ENCODE data around the gene HBD.

The HBD gene

DNA sequence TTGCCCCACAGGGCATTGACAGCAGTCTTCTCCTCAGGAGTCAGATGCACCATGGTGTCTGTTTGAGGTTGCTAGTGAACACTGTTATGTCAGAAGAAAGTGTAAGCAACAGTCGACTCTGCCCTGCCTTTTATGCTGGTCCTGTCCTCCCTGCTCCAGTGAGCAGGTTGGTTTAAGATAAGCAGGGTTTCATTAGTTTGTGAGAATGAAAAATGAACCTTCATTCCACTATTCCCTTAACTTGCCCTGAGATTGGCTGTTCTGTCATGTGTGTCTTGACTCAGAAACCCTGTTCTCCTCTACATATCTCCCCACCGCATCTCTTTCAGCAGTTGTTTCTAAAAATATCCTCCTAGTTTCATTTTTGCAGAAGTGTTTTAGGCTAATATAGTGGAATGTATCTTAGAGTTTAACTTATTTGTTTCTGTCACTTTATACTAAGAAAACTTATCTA is at the start of gene HBD:
Gene HBD (minus strand): TSS at position 103 of the 454 bp plus-strand sequence. CDS start 50 bp downstream, at position 53.
- H3K27ac ChIP-seq (ENCODE audit: low read length), result no peak within 1 kb of the TSS
- H3K9ac ChIP-seq (ENCODE audit: low read depth, low read length), result no peak within 1 kb of the TSS
- no peaks in the 10 kb centered on the region for H3K36me3 ChIP-seq (ENCODE audit: insufficient read depth, low read depth, low read length)
- H3K4me3 ChIP-seq (ENCODE audit: low read length), result no peak within 1 kb of the TSS
- H3K9me3 ChIP-seq (ENCODE audit: insufficient read depth, low read depth, low read length), result no peaks in the 10 kb centered on the region
- H3K4me1 ChIP-seq (ENCODE audit: insufficient read depth, low read length), result no peaks in the 10 kb centered on the region
- no peaks in the 10 kb centered on the region for H3K27me3 ChIP-seq (ENCODE audit: insufficient read depth, low read length)

DNA sequence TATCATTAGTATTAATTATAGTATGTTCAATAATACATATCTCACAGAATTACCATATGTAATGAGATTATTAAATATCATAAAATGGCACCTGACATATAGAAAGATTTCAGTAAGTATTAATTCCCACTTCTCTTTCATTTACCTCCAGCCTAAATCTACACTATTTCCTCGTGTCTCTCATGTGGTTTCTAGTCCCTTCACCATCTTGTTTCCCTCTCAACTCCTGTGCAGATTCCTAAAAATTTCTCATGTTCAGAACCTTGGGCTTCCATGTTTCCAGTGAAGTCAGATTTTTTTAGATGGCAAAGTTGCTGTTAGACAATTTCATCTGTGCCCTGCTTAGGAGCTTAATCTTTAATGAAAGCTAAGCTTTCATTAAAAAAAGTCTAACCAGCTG is 49.6 kb upstream of the HBD start:
- Histone ChIP-seq H3K27ac (ENCODE audit: low read length) (no peak overlapping the region), H3K27me3 (ENCODE audit: insufficient read depth, low read length) (no peaks in the 10 kb centered on the region), H3K36me3 (ENCODE audit: insufficient read depth, low read depth, low read length) (no peaks in the 10 kb centered on the region), H3K4me1 (ENCODE audit: insufficient read depth, low read length) (no peaks in the 10 kb centered on the region; the same call in 1 of the 2 replicates), H3K4me3 (ENCODE audit: low read length) (no peak overlapping the region), H3K9me3 (ENCODE audit: insufficient read depth, low read depth, low read length) (no peaks in the 10 kb centered on the region), H3K9ac (ENCODE audit: low read depth, low read length) (no peak overlapping the region)

GRCh38 chr11:5283086-5283485 is 48.8 kb upstream of the HBD start:
- Histone ChIP-seq H3K27me3 (ENCODE audit: insufficient read depth, low read length) (no peaks in the 10 kb centered on the region), H3K27ac (ENCODE audit: low read length) (no peak overlapping the region), H3K9me3 (ENCODE audit: insufficient read depth, low read depth, low read length) (no peaks in the 10 kb centered on the region), H3K4me3 (ENCODE audit: low read length) (no peak overlapping the region), H3K36me3 (ENCODE audit: insufficient read depth, low read depth, low read length) (no peaks in the 10 kb centered on the region), H3K9ac (ENCODE audit: low read depth, low read length) (no peak overlapping the region), H3K4me1 (ENCODE audit: insufficient read depth, low read length) (no peaks in the 10 kb centered on the region; the same call in 1 of the 2 replicates)

- no peak overlapping the region for H3K4me3 ChIP-seq (ENCODE audit: low read length)
- H3K27me3 ChIP-seq (ENCODE audit: insufficient read depth, low read length), result no peaks in the 10 kb centered on the region
- no peak overlapping the region for H3K27ac ChIP-seq (ENCODE audit: low read length)
- no peak overlapping the region for H3K9ac ChIP-seq (ENCODE audit: low read depth, low read length)
- no peaks in the 10 kb centered on the region for H3K9me3 ChIP-seq (ENCODE audit: insufficient read depth, low read depth, low read length)
- H3K4me1 ChIP-seq (ENCODE audit: insufficient read depth, low read length), result no peaks in the 10 kb centered on the region; the same call in 1 of the 2 replicates
- H3K36me3 ChIP-seq (ENCODE audit: insufficient read depth, low read depth, low read length), result no peaks in the 10 kb centered on the region
These were observed 48.3 kb upstream of the HBD start for GRCh38 chr11:5282628-5283027.

GRCh38 chr11:5281596-5281995 is 47.3 kb upstream of the HBD start:
- Histone ChIP-seq H3K9me3 (ENCODE audit: insufficient read depth, low read depth, low read length) (no peaks in the 10 kb centered on the region), H3K27ac (ENCODE audit: low read length) (no peak overlapping the region), H3K4me3 (ENCODE audit: low read length) (no peak overlapping the region), H3K9ac (ENCODE audit: low read depth, low read length) (no peak overlapping the region), H3K4me1 (ENCODE audit: insufficient read depth, low read length) (no peaks in the 10 kb centered on the region; the same call in 1 of the 2 replicates), H3K27me3 (ENCODE audit: insufficient read depth, low read length) (no peaks in the 10 kb centered on the region), H3K36me3 (ENCODE audit: insufficient read depth, low read depth, low read length) (no peaks in the 10 kb centered on the region)

DNA sequence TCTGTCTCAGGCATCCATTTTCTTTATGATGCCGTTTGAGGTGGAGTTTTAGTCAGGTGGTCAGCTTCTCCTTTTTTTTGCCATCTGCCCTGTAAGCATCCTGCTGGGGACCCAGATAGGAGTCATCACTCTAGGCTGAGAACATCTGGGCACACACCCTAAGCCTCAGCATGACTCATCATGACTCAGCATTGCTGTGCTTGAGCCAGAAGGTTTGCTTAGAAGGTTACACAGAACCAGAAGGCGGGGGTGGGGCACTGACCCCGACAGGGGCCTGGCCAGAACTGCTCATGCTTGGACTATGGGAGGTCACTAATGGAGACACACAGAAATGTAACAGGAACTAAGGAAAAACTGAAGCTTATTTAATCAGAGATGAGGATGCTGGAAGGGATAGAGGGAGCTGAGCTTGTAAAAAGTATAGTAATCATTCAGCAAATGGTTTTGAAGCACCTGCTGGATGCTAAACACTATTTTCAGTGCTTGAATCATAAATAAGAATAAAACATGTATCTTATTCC is 46.4 kb upstream of the HBD start:
- Histone ChIP-seq H3K9me3 (ENCODE audit: insufficient read depth, low read depth, low read length) (no peaks in the 10 kb centered on the region), H3K27me3 (ENCODE audit: insufficient read depth, low read length) (no peaks in the 10 kb centered on the region), H3K9ac (ENCODE audit: low read depth, low read length) (no peak overlapping the region), H3K27ac (ENCODE audit: low read length) (no peak overlapping the region), H3K36me3 (ENCODE audit: insufficient read depth, low read depth, low read length) (no peaks in the 10 kb centered on the region), H3K4me1 (ENCODE audit: insufficient read depth, low read length) (no peaks in the 10 kb centered on the region; the same call in 1 of the 2 replicates), H3K4me3 (ENCODE audit: low read length) (no peak overlapping the region)

GRCh38 chr11:5279471-5280090 is 45.3 kb upstream of the HBD start:
- H3K27ac ChIP-seq (ENCODE audit: low read length), result no peak overlapping the region
- H3K4me3 ChIP-seq (ENCODE audit: low read length), result no peak overlapping the region
- H3K9ac ChIP-seq (ENCODE audit: low read depth, low read length), result no peak overlapping the region
- no peaks in the 10 kb centered on the region for H3K9me3 ChIP-seq (ENCODE audit: insufficient read depth, low read depth, low read length)
- H3K27me3 ChIP-seq (ENCODE audit: insufficient read depth, low read length), result no peaks in the 10 kb centered on the region
- H3K36me3 ChIP-seq (ENCODE audit: insufficient read depth, low read depth, low read length), result no peaks in the 10 kb centered on the region
- H3K4me1 ChIP-seq (ENCODE audit: insufficient read depth, low read length), result no peaks in the 10 kb centered on the region; the same call in 1 of the 2 replicates

- no peak overlapping the region for H3K9ac ChIP-seq (ENCODE audit: low read depth, low read length)
- no peaks in the 10 kb centered on the region; the same call in 1 of the 2 replicates for H3K4me1 ChIP-seq (ENCODE audit: insufficient read depth, low read length)
- no peaks in the 10 kb centered on the region for H3K9me3 ChIP-seq (ENCODE audit: insufficient read depth, low read depth, low read length)
- no peak overlapping the region for H3K4me3 ChIP-seq (ENCODE audit: low read length)
- no peaks in the 10 kb centered on the region for H3K36me3 ChIP-seq (ENCODE audit: insufficient read depth, low read depth, low read length)
- H3K27ac ChIP-seq (ENCODE audit: low read length), result no peak overlapping the region
- H3K27me3 ChIP-seq (ENCODE audit: insufficient read depth, low read length), result no peaks in the 10 kb centered on the region
These were observed 43.6 kb upstream of the HBD start for GRCh38 chr11:5277807-5278382.

DNA sequence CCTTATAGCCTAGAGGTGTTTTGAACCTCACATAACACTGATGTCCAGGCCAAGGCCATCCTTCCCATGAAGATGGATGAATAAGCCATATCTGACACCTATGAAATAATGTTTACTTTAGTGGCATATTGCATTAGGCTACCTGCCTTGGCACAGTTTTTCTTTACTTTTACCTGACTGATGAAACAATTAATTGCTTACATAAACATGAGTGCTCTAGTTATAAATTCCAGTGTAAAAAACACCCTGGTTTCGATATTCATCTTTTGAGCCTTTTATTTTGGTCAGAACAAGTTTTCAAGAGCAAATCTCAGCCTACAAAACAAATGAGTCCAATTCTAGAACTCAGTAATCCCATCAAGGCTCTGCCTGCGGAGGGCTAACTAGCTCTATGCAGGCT is 42.4 kb upstream of the HBD start:
- H3K27ac ChIP-seq (ENCODE audit: low read length), result no peak overlapping the region
- H3K27me3 ChIP-seq (ENCODE audit: insufficient read depth, low read length), result no peaks in the 10 kb centered on the region

GRCh38 chr11:5275369-5276110 is 41.3 kb upstream of the HBD start:
- Histone ChIP-seq H3K4me1 (ENCODE audit: insufficient read depth, low read length) (no peaks in the 10 kb centered on the region), H3K36me3 (ENCODE audit: insufficient read depth, low read depth, low read length) (no peaks in the 10 kb centered on the region), H3K9ac (ENCODE audit: low read depth, low read length) (no peak overlapping the region), H3K27me3 (ENCODE audit: insufficient read depth, low read length) (no peaks in the 10 kb centered on the region), H3K4me3 (ENCODE audit: low read length) (no peak overlapping the region), H3K9me3 (ENCODE audit: insufficient read depth, low read depth, low read length) (no peaks in the 10 kb centered on the region), H3K27ac (ENCODE audit: low read length) (no peak overlapping the region)

More for the DNA sequence above, 42.4 kb upstream of the HBD start:
- no peaks in the 10 kb centered on the region; the same call in 1 of the 2 replicates for H3K4me1 ChIP-seq (ENCODE audit: insufficient read depth, low read length)
- H3K9ac ChIP-seq (ENCODE audit: low read depth, low read length), result no peak overlapping the region
- no peaks in the 10 kb centered on the region for H3K9me3 ChIP-seq (ENCODE audit: insufficient read depth, low read depth, low read length)
- no peak overlapping the region for H3K4me3 ChIP-seq (ENCODE audit: low read length)
- H3K36me3 ChIP-seq (ENCODE audit: insufficient read depth, low read depth, low read length), result no peaks in the 10 kb centered on the region

- H3K4me3 ChIP-seq (ENCODE audit: low read length), result no peak overlapping the region
- H3K27me3 ChIP-seq (ENCODE audit: insufficient read depth, low read length), result no peaks in the 10 kb centered on the region
- H3K36me3 ChIP-seq (ENCODE audit: insufficient read depth, low read depth, low read length), result no peaks in the 10 kb centered on the region
- H3K4me1 ChIP-seq (ENCODE audit: insufficient read depth, low read length), result no peaks in the 10 kb centered on the region
- no peak overlapping the region for H3K27ac ChIP-seq (ENCODE audit: low read length)
- H3K9ac ChIP-seq (ENCODE audit: low read depth, low read length), result no peak overlapping the region
- H3K9me3 ChIP-seq (ENCODE audit: insufficient read depth, low read depth, low read length), result no peaks in the 10 kb centered on the region
These were observed 40.1 kb upstream of the HBD start for GRCh38 chr11:5274395-5274794.
